GM19467 (cell line): Measurements from ENCODE around the gene SPTBN1.

ENCODE experiments used
- ATAC-seq: cut with Tn5 transposase; IDR thresholded peaks from one replicate; pipeline ENCODE4 v1.9.1; 2021; ENCODE audit warnings: mild to moderate bottlenecking, moderate library complexity; ENCODE audit not compliant: unreplicated experiment

Gene SPTBN1

GRCh38 chr2:54642677-54643430, 186.7 kb downstream of the SPTBN1 start:
- no peak for ATAC-seq

- ATAC-seq = no peak
Observed at GRCh38 chr2:54644236-54644635, 188.1 kb downstream of the SPTBN1 start.

- ATAC-seq = no peak
Observed at GRCh38 chr2:54646170-54646927, 190.2 kb downstream of the SPTBN1 start.

- ATAC-seq = no peak
Observed at GRCh38 chr2:54648256-54648655, 192.1 kb downstream of the SPTBN1 start.

GRCh38 chr2:54649191-54649590, 193.1 kb downstream of the SPTBN1 start:
- no peak for ATAC-seq

- no peak for ATAC-seq
Observed at GRCh38 chr2:54649633-54650032, 193.5 kb downstream of the SPTBN1 start.

GRCh38 chr2:54650612-54651011, 194.5 kb downstream of the SPTBN1 start:
- ATAC-seq = no peak

- ATAC-seq = no peak
Observed at GRCh38 chr2:54651291-54651690, 195.2 kb downstream of the SPTBN1 start.

- ATAC-seq = peak; percentile 91
Observed at GRCh38 chr2:54652540-54652939, 196.4 kb downstream of the SPTBN1 start.

GRCh38 chr2:54653572-54654204, 197.6 kb downstream of the SPTBN1 start:
- ATAC-seq = no peak

- ATAC-seq = no peak
Observed at GRCh38 chr2:54655046-54655809, 199.1 kb downstream of the SPTBN1 start.

GRCh38 chr2:54656863-54657262, 200.7 kb downstream of the SPTBN1 start:
- no peak for ATAC-seq

GRCh38 chr2:54657664-54658083, 201.5 kb downstream of the SPTBN1 start:
- no peak for ATAC-seq

- no peak for ATAC-seq
Observed at GRCh38 chr2:54658564-54659071, 202.5 kb downstream of the SPTBN1 start.

GRCh38 chr2:54659527-54659926, 203.4 kb downstream of the SPTBN1 start:
- no peak for ATAC-seq

- no peak for ATAC-seq
Observed at GRCh38 chr2:54660752-54661151, 204.6 kb downstream of the SPTBN1 start.

GRCh38 chr2:54663424-54664030, 207.4 kb downstream of the SPTBN1 start:
- ATAC-seq = no peak

- ATAC-seq = no peak
Observed at GRCh38 chr2:54664238-54664786, 208.2 kb downstream of the SPTBN1 start.

- no peak for ATAC-seq
Observed at GRCh38 chr2:54665436-54665856, 209.3 kb downstream of the SPTBN1 start.

GRCh38 chr2:54666131-54666633, 210.1 kb downstream of the SPTBN1 start:
- ATAC-seq = no peak
